Measurements from ENCODE around the gene HDDC3. TPM values are rescaled to one million over a fixed set of nuclear protein-coding genes. Genes with fewer than 3 reads are reported as not detected.

HDDC3 gene
- total and polyA plus RNA-seq, 5 donors from 2014 or later, result 15.6 to 36.2 (median 30.8) TPM

DNA sequence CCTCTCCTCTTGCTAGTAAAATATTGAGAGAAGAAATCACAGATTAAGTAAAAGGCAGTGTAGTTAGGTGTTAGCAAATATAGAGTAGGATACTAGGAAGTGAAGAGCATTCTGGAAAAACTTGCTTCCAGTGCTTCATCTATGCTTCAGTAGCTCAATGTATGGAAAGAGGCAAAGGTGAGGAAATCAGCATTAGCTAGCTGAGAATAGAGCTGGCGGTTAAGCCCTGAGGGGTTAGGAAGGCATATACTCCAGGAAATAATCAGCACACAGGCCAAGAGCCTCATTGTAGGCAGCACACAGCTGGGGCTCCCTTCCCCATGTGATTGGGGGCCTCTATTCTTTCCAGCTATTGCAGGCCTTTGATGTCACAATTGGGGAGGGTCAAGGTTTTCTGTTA is 36.1 kb upstream of the HDDC3 start:
- ATAC-seq (ENCODE audit: low read depth in 2 of 2) (no peak), DNase-seq (no peak)
- no peak overlapping the region for H3K4me3 Mint-ChIP-seq
- H3K27me3 Mint-ChIP-seq, result no peaks in the 10 kb centered on the region
- H3K36me3 Mint-ChIP-seq, result peaks cover 23% of the 10 kb centered on the region
- H3K27me3 ChIP-seq (ENCODE audit: control insufficient read depth, insufficient read depth, low read length), result no peaks in the 10 kb centered on the region
- peaks cover 34% of the 10 kb centered on the region for H3K36me3 ChIP-seq (ENCODE audit: control insufficient read depth, insufficient read depth, low read length)
- H3K4me3 ChIP-seq (ENCODE audit: low read depth, low read length), result no peak overlapping the region
- no peaks in the 10 kb centered on the region for H3K4me1 ChIP-seq (ENCODE audit: control insufficient read depth, insufficient read depth, low read length, poor library complexity, severe bottlenecking)
- no peaks in the 10 kb centered on the region for H3K9me3 ChIP-seq (ENCODE audit: control insufficient read depth in 2 of 2, low read length in 2 of 2)
- H3K4me1 Mint-ChIP-seq, result peaks cover 0 to 5% (median under 1%) of the 10 kb centered on the region in 4 donors
- H3K27ac Mint-ChIP-seq, result no peak overlapping the region
- H3K27ac ChIP-seq (ENCODE audit: insufficient read depth, low read length, poor library complexity, severe bottlenecking), result no peak overlapping the region
- no peaks in the 10 kb centered on the region for H3K9me3 Mint-ChIP-seq

- Histone ChIP-seq H3K27ac (ENCODE audit: insufficient read depth, low read length, poor library complexity, severe bottlenecking) (no peak overlapping the region), H3K36me3 (ENCODE audit: control insufficient read depth, insufficient read depth, low read length) (peaks cover 35% of the 10 kb centered on the region), H3K9me3 (ENCODE audit: control insufficient read depth in 2 of 2, low read length in 2 of 2) (no peaks in the 10 kb centered on the region), H3K4me1 (ENCODE audit: control insufficient read depth, insufficient read depth, low read length, poor library complexity, severe bottlenecking) (no peaks in the 10 kb centered on the region), H3K27me3 (ENCODE audit: control insufficient read depth, insufficient read depth, low read length) (no peaks in the 10 kb centered on the region), H3K4me3 (ENCODE audit: low read depth, low read length) (no peak overlapping the region)
- Mint-ChIP-seq H3K36me3 (peaks cover 23% of the 10 kb centered on the region), H3K27ac (peak overlapping the region in 1 of 3 donors; percentile 49), H3K4me3 (no peak overlapping the region), H3K4me1 (peaks cover 0 to 5% (median 1%) of the 10 kb centered on the region in 4 donors), H3K9me3 (no peaks in the 10 kb centered on the region), H3K27me3 (no peaks in the 10 kb centered on the region)
- no peak for DNase-seq
- ATAC-seq (ENCODE audit: low read depth in 2 of 2), result no peak
Observed at GRCh38 chr15:90967206-90967605, 34.9 kb upstream of the HDDC3 start.

- Histone ChIP-seq H3K36me3 (ENCODE audit: control insufficient read depth, insufficient read depth, low read length) (peaks cover 44% of the 10 kb centered on the region), H3K4me3 (ENCODE audit: low read depth, low read length) (no peak overlapping the region), H3K9me3 (ENCODE audit: control insufficient read depth in 2 of 2, low read length in 2 of 2) (no peaks in the 10 kb centered on the region), H3K27ac (ENCODE audit: insufficient read depth, low read length, poor library complexity, severe bottlenecking) (no peak overlapping the region), H3K4me1 (ENCODE audit: control insufficient read depth, insufficient read depth, low read length, poor library complexity, severe bottlenecking) (no peaks in the 10 kb centered on the region), H3K27me3 (ENCODE audit: control insufficient read depth, insufficient read depth, low read length) (no peaks in the 10 kb centered on the region)
- ATAC-seq (ENCODE audit: low read depth in 2 of 2) (no peak), DNase-seq (no peak)
- H3K27me3 Mint-ChIP-seq, result no peaks in the 10 kb centered on the region
- no peak overlapping the region for H3K4me3 Mint-ChIP-seq
- H3K36me3 Mint-ChIP-seq, result peaks cover 32% of the 10 kb centered on the region
- H3K9me3 Mint-ChIP-seq, result no peaks in the 10 kb centered on the region
- H3K4me1 Mint-ChIP-seq, result peaks cover 0 to 5% (median 2%) of the 10 kb centered on the region in 4 donors
- peak overlapping the region in 2 of 3 donors; percentile 6 to 10 for H3K27ac Mint-ChIP-seq
Observed at GRCh38 chr15:90966262-90966661, 33.9 kb upstream of the HDDC3 start.

- H3K27me3 Mint-ChIP-seq, result no peaks in the 10 kb centered on the region
- no peak for DNase-seq
- Histone ChIP-seq H3K4me1 (ENCODE audit: control insufficient read depth, insufficient read depth, low read length, poor library complexity, severe bottlenecking) (peaks cover under 1% of the 10 kb centered on the region), H3K9me3 (ENCODE audit: control insufficient read depth in 2 of 2, low read length in 2 of 2) (no peaks in the 10 kb centered on the region), H3K36me3 (ENCODE audit: control insufficient read depth, insufficient read depth, low read length) (peaks cover 33% of the 10 kb centered on the region), H3K27me3 (ENCODE audit: control insufficient read depth, insufficient read depth, low read length) (no peaks in the 10 kb centered on the region), H3K27ac (ENCODE audit: insufficient read depth, low read length, poor library complexity, severe bottlenecking) (no peak overlapping the region), H3K4me3 (ENCODE audit: low read depth, low read length) (no peak overlapping the region)
- no peaks in the 10 kb centered on the region for H3K9me3 Mint-ChIP-seq
- peak overlapping the region in 1 of 3 donors; percentile 78 for H3K27ac Mint-ChIP-seq
- H3K4me1 Mint-ChIP-seq, result peaks cover 0 to 10% (median 1%) of the 10 kb centered on the region in 4 donors
- peak overlapping the region in 2 of 4 donors; percentile 38 to 49 for H3K4me3 Mint-ChIP-seq
- H3K36me3 Mint-ChIP-seq, result peaks cover 33% of the 10 kb centered on the region
- ATAC-seq (ENCODE audit: low read depth in 2 of 2), result no peak
Observed at GRCh38 chr15:90962021-90962420, 29.7 kb upstream of the HDDC3 start.

DNA sequence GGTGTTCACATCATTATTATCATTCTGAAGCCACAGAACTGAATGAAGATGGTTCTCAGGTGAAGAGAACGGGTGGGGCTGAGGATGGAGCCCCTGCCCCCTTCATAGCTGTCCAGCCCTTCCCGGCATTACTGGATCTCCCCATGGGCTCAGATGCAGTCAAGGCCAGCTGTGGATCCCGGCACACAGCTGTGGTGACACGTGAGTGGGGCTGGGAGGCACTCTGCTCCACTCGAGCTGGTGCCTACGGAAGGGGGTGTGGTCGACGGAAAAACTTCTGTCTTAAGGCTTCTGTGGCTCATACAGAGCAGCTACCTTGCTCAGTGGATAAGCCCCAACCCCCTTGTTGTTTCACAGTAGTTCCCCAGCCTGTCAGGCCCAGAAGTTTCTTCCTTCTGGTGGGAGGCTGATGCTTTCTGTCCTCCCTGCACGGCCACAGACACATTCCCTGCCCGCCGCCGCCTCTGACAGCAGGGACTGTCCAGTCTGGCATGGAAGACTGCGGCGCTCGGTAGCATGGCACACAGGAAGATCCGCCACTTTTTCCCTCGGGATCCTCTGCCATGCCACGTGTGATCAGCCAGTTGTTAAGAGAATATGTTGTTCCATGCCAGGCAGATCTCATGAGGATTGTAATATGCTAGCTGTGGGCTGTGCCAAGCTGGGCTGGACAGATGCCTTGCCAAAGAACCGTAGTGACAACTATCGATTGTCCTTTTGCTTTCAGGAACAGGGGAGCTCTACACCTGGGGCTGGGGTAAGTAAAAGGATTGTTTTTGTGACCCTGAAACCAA is 28.1 kb upstream of the HDDC3 start:
- ATAC-seq (ENCODE audit: low read depth in 2 of 2) (no peak), DNase-seq (no peak)
- Histone ChIP-seq H3K27me3 (ENCODE audit: control insufficient read depth, insufficient read depth, low read length) (no peaks in the 10 kb centered on the region), H3K9me3 (ENCODE audit: control insufficient read depth in 2 of 2, low read length in 2 of 2) (no peaks in the 10 kb centered on the region), H3K36me3 (ENCODE audit: control insufficient read depth, insufficient read depth, low read length) (peaks cover 28% of the 10 kb centered on the region), H3K27ac (ENCODE audit: insufficient read depth, low read length, poor library complexity, severe bottlenecking) (no peak overlapping the region), H3K4me1 (ENCODE audit: control insufficient read depth, insufficient read depth, low read length, poor library complexity, severe bottlenecking) (peaks cover 15% of the 10 kb centered on the region), H3K4me3 (ENCODE audit: low read depth, low read length) (no peak overlapping the region)
- no peaks in the 10 kb centered on the region for H3K9me3 Mint-ChIP-seq
- H3K4me1 Mint-ChIP-seq, result peaks cover 0 to 18% (median 6%) of the 10 kb centered on the region in 4 donors
- H3K27ac Mint-ChIP-seq, result peak overlapping the region in 1 of 3 donors; percentile 48
- H3K4me3 Mint-ChIP-seq, result no peak overlapping the region
- peaks cover 21% of the 10 kb centered on the region for H3K36me3 Mint-ChIP-seq
- H3K27me3 Mint-ChIP-seq, result no peaks in the 10 kb centered on the region

GRCh38 chr15:90959894-90960293 is 27.5 kb upstream of the HDDC3 start:
- Mint-ChIP-seq H3K4me1 (peaks cover 0 to 19% (median 6%) of the 10 kb centered on the region in 4 donors), H3K4me3 (peak overlapping the region in 2 of 4 donors; percentile 39 to 61), H3K27me3 (no peaks in the 10 kb centered on the region), H3K27ac (peak overlapping the region in 2 of 3 donors; percentile 25 to 37), H3K36me3 (peaks cover 21% of the 10 kb centered on the region), H3K9me3 (no peaks in the 10 kb centered on the region)
- no peak for ATAC-seq (ENCODE audit: low read depth in 2 of 2)
- H3K27ac ChIP-seq (ENCODE audit: insufficient read depth, low read length, poor library complexity, severe bottlenecking), result no peak overlapping the region
- no peaks in the 10 kb centered on the region for H3K9me3 ChIP-seq (ENCODE audit: control insufficient read depth in 2 of 2, low read length in 2 of 2)
- H3K4me1 ChIP-seq (ENCODE audit: control insufficient read depth, insufficient read depth, low read length, poor library complexity, severe bottlenecking), result peaks cover 20% of the 10 kb centered on the region
- H3K36me3 ChIP-seq (ENCODE audit: control insufficient read depth, insufficient read depth, low read length), result peaks cover 28% of the 10 kb centered on the region
- H3K4me3 ChIP-seq (ENCODE audit: low read depth, low read length), result no peak overlapping the region
- no peaks in the 10 kb centered on the region for H3K27me3 ChIP-seq (ENCODE audit: control insufficient read depth, insufficient read depth, low read length)
- DNase-seq, result no peak

DNA sequence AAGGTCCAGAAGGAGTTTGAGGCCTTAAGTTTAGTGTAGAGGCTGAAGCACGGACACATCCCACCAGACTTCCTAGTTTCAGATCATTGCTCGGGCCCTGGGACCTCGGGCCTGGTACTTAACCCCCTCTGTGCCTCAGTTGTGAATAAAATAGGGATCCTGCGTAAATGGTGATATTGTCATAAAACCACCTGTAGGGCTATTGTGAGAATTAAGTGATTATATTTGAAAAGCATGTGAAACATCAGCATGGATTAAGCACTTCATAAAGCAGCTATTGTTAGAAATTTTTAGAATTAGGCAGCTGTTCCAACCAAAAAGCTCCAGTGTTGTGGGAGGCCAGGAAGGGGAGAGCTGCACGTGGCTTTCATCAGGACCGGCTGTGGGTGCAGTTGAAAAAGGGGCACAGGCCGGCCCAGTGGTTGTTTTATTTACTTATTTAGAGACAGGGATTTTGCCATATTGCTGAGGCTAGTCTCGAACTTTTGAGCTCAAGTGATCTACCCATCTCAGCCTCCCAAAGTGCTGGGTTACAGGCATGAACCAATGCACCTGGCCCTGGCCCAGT is 26.8 kb upstream of the HDDC3 start:
- H3K36me3 ChIP-seq (ENCODE audit: control insufficient read depth, insufficient read depth, low read length), result peaks cover 28% of the 10 kb centered on the region
- H3K36me3 Mint-ChIP-seq, result peaks cover 21% of the 10 kb centered on the region
- H3K27me3 ChIP-seq (ENCODE audit: control insufficient read depth, insufficient read depth, low read length), result no peaks in the 10 kb centered on the region
- DNase-seq (no peak), ATAC-seq (ENCODE audit: low read depth in 2 of 2) (no peak)
- H3K4me1 Mint-ChIP-seq, result peaks cover 0 to 23% (median 9%) of the 10 kb centered on the region in 4 donors
- H3K9me3 ChIP-seq (ENCODE audit: control insufficient read depth in 2 of 2, low read length in 2 of 2), result no peaks in the 10 kb centered on the region
- no peak overlapping the region for H3K27ac ChIP-seq (ENCODE audit: insufficient read depth, low read length, poor library complexity, severe bottlenecking)
- no peaks in the 10 kb centered on the region for H3K27me3 Mint-ChIP-seq
- no peaks in the 10 kb centered on the region for H3K9me3 Mint-ChIP-seq
- H3K27ac Mint-ChIP-seq, result peak overlapping the region in 2 of 3 donors; percentile 26 to 37
- peaks cover 24% of the 10 kb centered on the region for H3K4me1 ChIP-seq (ENCODE audit: control insufficient read depth, insufficient read depth, low read length, poor library complexity, severe bottlenecking)
- H3K4me3 ChIP-seq (ENCODE audit: low read depth, low read length), result no peak overlapping the region
- H3K4me3 Mint-ChIP-seq, result peak overlapping the region in 2 of 4 donors; percentile 29 to 75
